K562 (cell line): ENCODE results near the gene TRRAP. TPM values are rescaled to one million over a fixed set of nuclear protein-coding genes. Genes with fewer than 3 reads are reported as not detected.

Experiments used
- CC2D1A ChIP-seq: fragments of 450-650 bp; IDR thresholded peaks from 2 replicates; pipeline ENCODE4 v1.6.1; 2017; ENCODE audit warnings: mild to moderate bottlenecking
- MAFF ChIP-seq: IDR thresholded peaks from 2 replicates; pipeline ENCODE4 v1.6.1; 2012; ENCODE audit warnings: low read length, improper control_type of control experiment
- PURB ChIP-seq: sonication (generic); formaldehyde crosslinking; IDR thresholded peaks from 2 replicates; pipeline ENCODE4 v1.9.0; 2021; ENCODE audit warnings: low read depth, mild to moderate bottlenecking, missing genetic modification reagents
- SPI1 ChIP-seq: IDR thresholded peaks from 2 replicates; pipeline ENCODE4 v1.6.1; 2011; ENCODE audit warnings: low read depth, low read length, control low read depth, borderline replicate concordance
- polyA plus RNA-seq, 8 experiments: library from polyadenylated mRNA; depleted of rRNA in 4 of 8; stranded (reverse) in 5 of 8; unstranded in 3 of 8; fragments of >200 nt; fragmentation: Nextera tagmentation in 2 of 8; fragmentation: Illumina TruSeq in 1 of 8; extraction: Ambion mirVana in 2 of 8; extraction: Trizol in 1 of 8; gene quantifications; 2 replicates each; pipeline versions ENCODE4 v1.2.1 to v1.2.3, GENCODE V29; 2011 to 2014; ENCODE audit warnings: inconsistent platforms in 1 of 8, missing spikeins in 1 of 8
- total RNA-seq, 7 experiments: library from RNA; depleted of rRNA in 6 of 7; stranded (reverse); fragments of >200 nt in 6 of 7; fragmentation: Illumina TruSeq in 2 of 7; extraction: Trizol in 2 of 7; gene quantifications; 2 replicates each; pipeline versions ENCODE4 v1.2.1 to v1.2.3, GENCODE V29; 2011 to 2021; ENCODE audit warnings: low replicate concordance in 1 of 7
- TF ChIP-seq, protein P1 (sequence below): fragments of 250-450 bp; sonication (Bioruptor Pico); IDR thresholded peaks from 2 replicates; pipeline ENCODE4 v1.5.0; 2021
- TF ChIP-seq, protein P2 (sequence below), 2 experiments: fragments of 450-650 bp; formaldehyde crosslinking in 1 of 2; IDR thresholded peaks; 2 replicates each; pipeline versions ENCODE4 v1.4.0 to v1.6.1; 2014 to 2020; ENCODE audit warnings: mild to moderate bottlenecking in 2 of 2, borderline replicate concordance in 1 of 2, low read depth in 1 of 2
- TF ChIP-seq, protein P3 (sequence below): fragments of 250-450 bp; sonication (Bioruptor Pico); IDR thresholded peaks from 2 replicates; pipeline ENCODE4 v1.5.0; 2021; ENCODE audit warnings: mild to moderate bottlenecking, borderline replicate concordance
- TF ChIP-seq, protein P4 (sequence below): fragments of 250-450 bp; sonication (Bioruptor Pico); IDR thresholded peaks from 2 replicates; pipeline ENCODE4 v1.4.0; 2020; ENCODE audit warnings: mild to moderate bottlenecking, moderate library complexity, borderline replicate concordance
- TF ChIP-seq, protein P5 (sequence below): fragments of 450-650 bp; IDR thresholded peaks from 2 replicates; pipeline ENCODE4 v1.6.1; 2016; ENCODE audit warnings: missing biosample characterization, missing genetic modification characterization

The TRRAP gene
- total and polyA plus RNA-seq, 9 of the 15 experiments (the other 6 are each of a cell fraction or from before 2014, with no cell fraction given): 1.3 to 47.2 (median 9.7) TPM

DNA sequence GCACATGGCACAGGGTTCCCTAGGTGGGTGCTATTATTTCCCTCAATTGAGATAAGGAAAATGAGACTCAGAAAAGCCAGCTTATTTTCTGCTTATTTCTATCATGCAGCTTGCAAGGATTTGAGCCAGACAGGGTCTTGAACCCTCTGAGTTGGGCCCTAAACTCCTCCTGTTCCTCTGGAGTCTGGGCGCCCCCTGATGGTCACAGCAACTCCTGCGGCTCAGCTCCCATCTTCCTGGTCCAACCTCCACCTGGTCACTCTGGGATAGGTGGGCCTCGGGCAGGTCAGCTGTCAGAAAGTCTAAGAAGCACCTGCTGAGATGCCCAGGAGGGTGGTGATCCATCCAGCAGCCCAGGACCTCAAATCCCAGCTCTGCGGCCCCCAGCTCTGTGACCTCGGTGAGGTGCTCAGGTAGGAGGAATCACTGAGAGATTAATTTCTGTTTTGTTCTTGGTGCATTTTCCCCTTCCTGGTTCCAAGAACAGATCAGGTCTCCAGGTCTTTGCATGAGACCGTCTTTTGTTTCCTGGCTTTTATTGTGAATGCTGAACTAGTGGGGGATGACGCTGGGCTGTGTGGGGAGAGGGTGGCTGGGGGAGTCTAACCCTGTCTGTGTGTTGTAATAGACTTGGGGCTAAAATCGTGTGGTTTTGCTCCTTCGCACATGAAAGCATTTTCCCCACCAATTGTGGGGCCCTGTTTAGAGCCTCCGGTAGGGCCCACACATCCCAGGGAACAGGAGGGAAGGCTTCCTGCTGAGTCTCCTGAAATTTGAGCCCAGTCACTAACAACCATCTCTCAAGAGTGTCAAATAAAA, 41.3 kb upstream of the TRRAP start (continued):
- TF ChIP-seq, protein P1, sequence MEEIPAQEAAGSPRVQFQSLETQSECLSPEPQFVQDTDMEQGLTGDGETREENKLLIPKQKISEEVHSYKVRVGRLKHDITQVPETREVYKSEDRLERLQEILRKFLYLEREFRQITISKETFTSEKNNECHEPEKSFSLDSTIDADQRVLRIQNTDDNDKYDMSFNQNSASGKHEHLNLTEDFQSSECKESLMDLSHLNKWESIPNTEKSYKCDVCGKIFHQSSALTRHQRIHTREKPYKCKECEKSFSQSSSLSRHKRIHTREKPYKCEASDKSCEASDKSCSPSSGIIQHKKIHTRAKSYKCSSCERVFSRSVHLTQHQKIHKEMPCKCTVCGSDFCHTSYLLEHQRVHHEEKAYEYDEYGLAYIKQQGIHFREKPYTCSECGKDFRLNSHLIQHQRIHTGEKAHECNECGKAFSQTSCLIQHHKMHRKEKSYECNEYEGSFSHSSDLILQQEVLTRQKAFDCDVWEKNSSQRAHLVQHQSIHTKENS (CRISPR knock-in tag): no peak
- TF ChIP-seq, protein P2, sequence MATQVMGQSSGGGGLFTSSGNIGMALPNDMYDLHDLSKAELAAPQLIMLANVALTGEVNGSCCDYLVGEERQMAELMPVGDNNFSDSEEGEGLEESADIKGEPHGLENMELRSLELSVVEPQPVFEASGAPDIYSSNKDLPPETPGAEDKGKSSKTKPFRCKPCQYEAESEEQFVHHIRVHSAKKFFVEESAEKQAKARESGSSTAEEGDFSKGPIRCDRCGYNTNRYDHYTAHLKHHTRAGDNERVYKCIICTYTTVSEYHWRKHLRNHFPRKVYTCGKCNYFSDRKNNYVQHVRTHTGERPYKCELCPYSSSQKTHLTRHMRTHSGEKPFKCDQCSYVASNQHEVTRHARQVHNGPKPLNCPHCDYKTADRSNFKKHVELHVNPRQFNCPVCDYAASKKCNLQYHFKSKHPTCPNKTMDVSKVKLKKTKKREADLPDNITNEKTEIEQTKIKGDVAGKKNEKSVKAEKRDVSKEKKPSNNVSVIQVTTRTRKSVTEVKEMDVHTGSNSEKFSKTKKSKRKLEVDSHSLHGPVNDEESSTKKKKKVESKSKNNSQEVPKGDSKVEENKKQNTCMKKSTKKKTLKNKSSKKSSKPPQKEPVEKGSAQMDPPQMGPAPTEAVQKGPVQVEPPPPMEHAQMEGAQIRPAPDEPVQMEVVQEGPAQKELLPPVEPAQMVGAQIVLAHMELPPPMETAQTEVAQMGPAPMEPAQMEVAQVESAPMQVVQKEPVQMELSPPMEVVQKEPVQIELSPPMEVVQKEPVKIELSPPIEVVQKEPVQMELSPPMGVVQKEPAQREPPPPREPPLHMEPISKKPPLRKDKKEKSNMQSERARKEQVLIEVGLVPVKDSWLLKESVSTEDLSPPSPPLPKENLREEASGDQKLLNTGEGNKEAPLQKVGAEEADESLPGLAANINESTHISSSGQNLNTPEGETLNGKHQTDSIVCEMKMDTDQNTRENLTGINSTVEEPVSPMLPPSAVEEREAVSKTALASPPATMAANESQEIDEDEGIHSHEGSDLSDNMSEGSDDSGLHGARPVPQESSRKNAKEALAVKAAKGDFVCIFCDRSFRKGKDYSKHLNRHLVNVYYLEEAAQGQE (IDR thresholded peaks at IDR 0.05; ENCODE audit: borderline replicate concordance): peak; percentile 76; the same call in 1 of the 2 replicates
- TF ChIP-seq, protein P2 (CRISPR knock-in tag; IDR thresholded peaks at IDR 0.05; ENCODE audit: low read depth): no peak
- TF ChIP-seq, protein P3, sequence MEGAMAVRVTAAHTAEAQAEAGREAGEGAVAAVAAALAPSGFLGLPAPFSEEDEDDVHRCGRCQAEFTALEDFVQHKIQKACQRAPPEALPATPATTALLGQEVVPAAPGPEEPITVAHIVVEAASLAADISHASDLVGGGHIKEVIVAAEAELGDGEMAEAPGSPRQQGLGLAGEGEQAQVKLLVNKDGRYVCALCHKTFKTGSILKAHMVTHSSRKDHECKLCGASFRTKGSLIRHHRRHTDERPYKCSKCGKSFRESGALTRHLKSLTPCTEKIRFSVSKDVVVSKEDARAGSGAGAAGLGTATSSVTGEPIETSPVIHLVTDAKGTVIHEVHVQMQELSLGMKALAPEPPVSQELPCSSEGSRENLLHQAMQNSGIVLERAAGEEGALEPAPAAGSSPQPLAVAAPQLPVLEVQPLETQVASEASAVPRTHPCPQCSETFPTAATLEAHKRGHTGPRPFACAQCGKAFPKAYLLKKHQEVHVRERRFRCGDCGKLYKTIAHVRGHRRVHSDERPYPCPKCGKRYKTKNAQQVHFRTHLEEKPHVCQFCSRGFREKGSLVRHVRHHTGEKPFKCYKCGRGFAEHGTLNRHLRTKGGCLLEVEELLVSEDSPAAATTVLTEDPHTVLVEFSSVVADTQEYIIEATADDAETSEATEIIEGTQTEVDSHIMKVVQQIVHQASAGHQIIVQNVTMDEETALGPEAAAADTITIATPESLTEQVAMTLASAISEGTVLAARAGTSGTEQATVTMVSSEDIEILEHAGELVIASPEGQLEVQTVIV (CRISPR knock-in tag): no peak
- TF ChIP-seq MAFF (no peak), CC2D1A (0 out of 2 replicates have a peak, but pooled peaks have one; percentile 61), PURB (CRISPR knock-in tag) (no peak), SPI1 (no peak)
- TF ChIP-seq, protein P4, sequence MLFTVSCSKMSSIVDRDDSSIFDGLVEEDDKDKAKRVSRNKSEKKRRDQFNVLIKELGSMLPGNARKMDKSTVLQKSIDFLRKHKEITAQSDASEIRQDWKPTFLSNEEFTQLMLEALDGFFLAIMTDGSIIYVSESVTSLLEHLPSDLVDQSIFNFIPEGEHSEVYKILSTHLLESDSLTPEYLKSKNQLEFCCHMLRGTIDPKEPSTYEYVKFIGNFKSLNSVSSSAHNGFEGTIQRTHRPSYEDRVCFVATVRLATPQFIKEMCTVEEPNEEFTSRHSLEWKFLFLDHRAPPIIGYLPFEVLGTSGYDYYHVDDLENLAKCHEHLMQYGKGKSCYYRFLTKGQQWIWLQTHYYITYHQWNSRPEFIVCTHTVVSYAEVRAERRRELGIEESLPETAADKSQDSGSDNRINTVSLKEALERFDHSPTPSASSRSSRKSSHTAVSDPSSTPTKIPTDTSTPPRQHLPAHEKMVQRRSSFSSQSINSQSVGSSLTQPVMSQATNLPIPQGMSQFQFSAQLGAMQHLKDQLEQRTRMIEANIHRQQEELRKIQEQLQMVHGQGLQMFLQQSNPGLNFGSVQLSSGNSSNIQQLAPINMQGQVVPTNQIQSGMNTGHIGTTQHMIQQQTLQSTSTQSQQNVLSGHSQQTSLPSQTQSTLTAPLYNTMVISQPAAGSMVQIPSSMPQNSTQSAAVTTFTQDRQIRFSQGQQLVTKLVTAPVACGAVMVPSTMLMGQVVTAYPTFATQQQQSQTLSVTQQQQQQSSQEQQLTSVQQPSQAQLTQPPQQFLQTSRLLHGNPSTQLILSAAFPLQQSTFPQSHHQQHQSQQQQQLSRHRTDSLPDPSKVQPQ (CRISPR knock-in tag): no peak
- TF ChIP-seq, protein P5, sequence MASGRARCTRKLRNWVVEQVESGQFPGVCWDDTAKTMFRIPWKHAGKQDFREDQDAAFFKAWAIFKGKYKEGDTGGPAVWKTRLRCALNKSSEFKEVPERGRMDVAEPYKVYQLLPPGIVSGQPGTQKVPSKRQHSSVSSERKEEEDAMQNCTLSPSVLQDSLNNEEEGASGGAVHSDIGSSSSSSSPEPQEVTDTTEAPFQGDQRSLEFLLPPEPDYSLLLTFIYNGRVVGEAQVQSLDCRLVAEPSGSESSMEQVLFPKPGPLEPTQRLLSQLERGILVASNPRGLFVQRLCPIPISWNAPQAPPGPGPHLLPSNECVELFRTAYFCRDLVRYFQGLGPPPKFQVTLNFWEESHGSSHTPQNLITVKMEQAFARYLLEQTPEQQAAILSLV (tag): no peak
